SJCRH30 (cell line): Measurements from ENCODE around the gene ADAMTSL5. TPM values are rescaled to one million over a fixed set of nuclear protein-coding genes. Genes with fewer than 3 reads are reported as not detected.

Experiments
- DNase-seq, 2 experiments: peaks; one replicate each; pipeline ENCODE4 v3.0.0-alpha.2; 2015 to 2020
- H3K27ac ChIP-seq: fragments of 250-450 bp; sonication (Bioruptor Pico); 2 replicates; pipeline ENCODE4 v1.5.1; 2020; ENCODE audit warnings: mild to moderate bottlenecking, moderate library complexity
- H3K27me3 ChIP-seq: fragments of 250-450 bp; sonication (Bioruptor Pico); 2 replicates; pipeline ENCODE4 v1.5.1; 2020; ENCODE audit warnings: mild to moderate bottlenecking, moderate library complexity
- H3K36me3 ChIP-seq: fragments of 250-450 bp; sonication (Bioruptor Pico); 2 replicates; pipeline ENCODE4 v1.5.1; 2020; ENCODE audit warnings: mild to moderate bottlenecking, moderate library complexity
- H3K4me1 ChIP-seq: fragments of 250-450 bp; sonication (Bioruptor Pico); 2 replicates; pipeline ENCODE4 v1.5.1; 2020; ENCODE audit warnings: mild to moderate bottlenecking, moderate library complexity
- H3K4me3 ChIP-seq: fragments of 250-450 bp; sonication (Bioruptor Pico); 2 replicates; pipeline ENCODE4 v1.5.1; 2020; ENCODE audit warnings: mild to moderate bottlenecking, moderate library complexity
- H3K9me3 ChIP-seq: fragments of 250-450 bp; sonication (Bioruptor Pico); replicated peaks from 2 replicates; pipeline ENCODE4 v1.5.1; 2020; ENCODE audit warnings: mild to moderate bottlenecking, moderate library complexity
- total RNA-seq: library from RNA; depleted of rRNA; stranded (reverse); fragments of >200 nt; shearing (Covaris generic); gene quantifications from 2 replicates; pipeline ENCODE4 v1.2.3, GENCODE V29; 2014

Gene ADAMTSL5
- total RNA-seq, 1 experiment from 2014 or later: 0.77 TPM

DNA sequence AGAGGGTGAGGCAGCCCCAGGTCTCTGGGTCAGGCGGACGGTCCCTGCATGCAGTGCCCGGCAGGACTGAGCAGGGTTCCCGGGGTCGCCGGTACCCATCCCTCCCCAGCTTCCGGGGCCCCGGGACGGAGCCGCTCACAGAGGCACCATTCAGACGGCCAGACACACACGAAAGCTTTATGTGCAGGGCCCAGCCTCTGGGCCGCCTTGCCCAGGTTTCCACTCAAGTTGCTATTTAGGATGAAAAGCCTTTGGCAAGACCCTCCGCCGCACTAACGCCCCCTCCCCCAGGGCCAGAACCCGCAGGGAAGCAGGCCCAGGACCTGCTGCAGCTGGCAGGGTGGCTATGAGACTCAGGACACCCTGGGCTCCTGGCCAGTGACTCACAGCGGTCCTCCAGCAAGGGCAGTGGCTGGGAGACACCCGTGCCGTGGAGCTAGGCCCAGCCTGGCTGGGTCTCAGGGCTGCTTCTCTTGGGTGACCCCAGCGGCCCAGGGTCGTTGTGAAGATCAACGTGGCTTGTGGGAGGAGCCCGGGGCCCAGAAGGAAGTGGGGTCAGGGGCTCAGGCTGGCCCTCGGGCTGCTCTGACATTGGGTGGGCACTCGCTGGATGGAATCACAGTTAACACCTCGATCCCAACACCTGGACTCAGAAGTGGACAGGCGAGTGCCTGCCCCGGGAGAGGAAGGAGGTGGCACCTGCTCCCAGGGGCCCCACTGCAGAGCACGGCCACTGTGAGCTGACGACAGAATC lies 38.6 kb downstream of the ADAMTSL5 start:
- Histone ChIP-seq H3K36me3 (peaks cover 4% of the 10 kb centered on the region; the same call in 1 of the 2 replicates), H3K27ac (no peak overlapping the region), H3K27me3 (no peaks in the 10 kb centered on the region; the same call in 1 of the 2 replicates), H3K9me3 (no peaks in the 10 kb centered on the region), H3K4me1 (peaks cover 2% of the 10 kb centered on the region; the same call in 1 of the 2 replicates), H3K4me3 (no peak overlapping the region)
- no peak for DNase-seq

DNA sequence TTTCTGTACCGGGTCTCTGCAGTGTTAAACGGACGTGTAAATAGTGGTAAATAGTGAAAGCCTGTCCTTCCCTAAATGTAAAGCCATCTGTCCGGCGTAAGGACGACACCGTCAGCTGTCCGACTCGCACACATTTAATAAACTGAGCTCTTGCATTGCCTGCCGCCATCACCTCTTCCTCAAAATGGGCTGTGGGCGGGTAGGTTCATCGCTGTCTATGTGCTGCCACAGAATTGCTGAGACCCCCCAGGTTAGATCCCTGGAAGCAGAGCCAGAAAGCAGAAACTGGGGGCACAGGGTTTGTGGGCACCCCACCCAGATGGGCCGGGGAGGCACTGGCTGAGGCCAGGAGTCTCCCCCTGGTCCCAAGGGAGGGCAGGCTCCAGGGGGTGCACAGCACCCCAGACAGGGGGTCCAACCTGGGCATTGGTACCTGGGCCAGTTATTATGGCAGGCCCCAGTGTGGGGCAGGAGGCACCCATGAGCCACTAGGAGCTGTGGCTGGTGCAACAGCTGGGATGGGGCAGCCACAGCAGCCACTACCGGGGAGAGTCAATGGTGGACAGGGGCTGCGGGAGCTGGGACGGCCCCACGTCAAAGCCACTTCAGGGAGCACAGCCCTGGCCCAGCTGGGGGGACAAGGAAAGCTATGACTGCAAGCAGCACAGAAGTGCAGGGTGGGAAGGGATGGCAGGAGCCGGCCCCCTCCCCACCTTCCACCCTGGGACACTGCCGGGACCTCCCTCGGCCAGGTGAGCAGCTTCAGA lies 39.6 kb downstream of the ADAMTSL5 start:
- H3K4me1 ChIP-seq: peaks cover 2% of the 10 kb centered on the region; the same call in 1 of the 2 replicates
- peaks cover 4% of the 10 kb centered on the region; the same call in 1 of the 2 replicates for H3K36me3 ChIP-seq
- no peak overlapping the region for H3K4me3 ChIP-seq
- H3K9me3 ChIP-seq: no peaks in the 10 kb centered on the region
- no peak overlapping the region for H3K27ac ChIP-seq
- no peaks in the 10 kb centered on the region; the same call in 1 of the 2 replicates for H3K27me3 ChIP-seq
- no peak for DNase-seq

GRCh38 chr19:1472231-1473084 lies 40.4 kb downstream of the ADAMTSL5 start:
- no peaks in the 10 kb centered on the region; the same call in 1 of the 2 replicates for H3K27me3 ChIP-seq
- peaks cover 2% of the 10 kb centered on the region; the same call in 1 of the 2 replicates for H3K4me1 ChIP-seq
- peaks cover 2% of the 10 kb centered on the region; the same call in 1 of the 2 replicates for H3K36me3 ChIP-seq
- H3K4me3 ChIP-seq: no peak overlapping the region
- no peaks in the 10 kb centered on the region for H3K9me3 ChIP-seq
- DNase-seq: no peak
- H3K27ac ChIP-seq: no peak overlapping the region

DNA sequence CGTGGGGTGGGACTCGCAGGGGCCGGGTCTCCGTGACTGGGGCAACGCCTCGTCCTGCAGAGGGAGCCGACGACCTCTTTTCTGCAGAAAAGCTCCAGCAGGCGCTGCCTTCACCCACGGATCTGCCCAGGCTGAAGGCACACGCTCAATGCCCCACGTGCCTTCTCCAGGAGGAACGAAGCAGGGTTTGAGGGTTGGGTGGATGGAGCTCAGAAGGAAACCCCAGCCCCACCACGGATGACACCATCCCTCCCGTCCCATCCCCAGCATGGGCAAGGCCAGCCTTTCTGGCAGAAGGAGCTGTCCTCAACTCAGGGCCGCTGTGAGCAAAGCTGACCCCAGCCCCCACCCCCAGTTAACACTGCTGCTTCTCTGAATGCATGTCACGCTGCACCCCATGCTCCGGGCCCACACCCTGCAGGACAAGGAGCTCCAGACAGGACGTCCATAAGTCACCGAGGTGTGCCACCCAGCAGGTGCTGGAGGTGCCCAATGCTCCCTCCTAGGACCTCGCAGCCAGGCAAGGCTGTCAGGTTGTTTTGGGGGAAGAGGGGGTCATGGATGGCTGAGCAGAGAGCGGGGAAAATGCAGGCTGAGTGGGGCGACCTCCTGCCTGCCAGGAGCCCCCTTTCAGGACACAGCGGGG lies 41.2 kb downstream of the ADAMTSL5 start:
- Histone ChIP-seq H3K9me3 (no peaks in the 10 kb centered on the region), H3K4me3 (no peak overlapping the region), H3K27ac (no peak overlapping the region), H3K4me1 (peaks cover 2% of the 10 kb centered on the region; the same call in 1 of the 2 replicates), H3K27me3 (no peaks in the 10 kb centered on the region; the same call in 1 of the 2 replicates), H3K36me3 (no peaks in the 10 kb centered on the region)
- DNase-seq: no peak

DNA sequence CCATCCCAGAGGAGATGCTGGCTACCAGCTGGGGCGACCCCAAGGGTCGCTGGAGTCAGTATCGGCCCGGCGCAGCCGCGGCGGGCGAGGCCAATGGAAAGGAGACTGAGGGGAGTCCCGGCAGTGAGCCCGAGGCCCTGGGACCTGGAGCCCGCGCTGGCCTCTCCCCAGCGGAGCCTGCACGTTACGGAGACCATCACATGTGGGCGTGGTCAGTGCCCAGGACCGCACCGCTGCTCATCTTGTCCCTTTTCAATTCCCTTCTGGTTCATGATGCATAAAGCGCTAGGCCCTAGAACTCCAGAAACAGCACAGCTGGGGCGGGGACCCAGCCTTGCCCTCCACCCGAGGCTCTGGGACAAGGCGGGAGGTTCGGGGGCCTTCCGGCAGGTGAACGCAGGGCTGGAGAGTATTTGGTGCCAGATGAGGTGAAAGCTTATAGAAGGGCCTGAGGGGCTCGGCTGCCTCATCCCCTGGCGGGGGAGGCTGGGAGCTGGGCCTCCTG lies 41.8 kb downstream of the ADAMTSL5 start:
- no peak overlapping the region for H3K27ac ChIP-seq
- no peaks in the 10 kb centered on the region; the same call in 1 of the 2 replicates for H3K27me3 ChIP-seq
- H3K4me3 ChIP-seq: peak overlapping the region; percentile 57
- H3K9me3 ChIP-seq: no peaks in the 10 kb centered on the region
- peaks cover 2% of the 10 kb centered on the region; the same call in 1 of the 2 replicates for H3K4me1 ChIP-seq
- DNase-seq: peak; percentile 71 to 77
- H3K36me3 ChIP-seq: no peaks in the 10 kb centered on the region

GRCh38 chr19:1470305-1471009 lies 42.4 kb downstream of the ADAMTSL5 start:
- peak; percentile 75 to 76 for DNase-seq
- H3K4me1 ChIP-seq: peaks cover 2% of the 10 kb centered on the region; the same call in 1 of the 2 replicates
- peak overlapping the region; percentile 57 for H3K4me3 ChIP-seq
- no peaks in the 10 kb centered on the region for H3K9me3 ChIP-seq
- no peaks in the 10 kb centered on the region for H3K36me3 ChIP-seq
- H3K27ac ChIP-seq: no peak overlapping the region
- no peaks in the 10 kb centered on the region; the same call in 1 of the 2 replicates for H3K27me3 ChIP-seq

- no peak overlapping the region for H3K27ac ChIP-seq
- H3K4me1 ChIP-seq: peaks cover 2% of the 10 kb centered on the region; the same call in 1 of the 2 replicates
- no peaks in the 10 kb centered on the region for H3K36me3 ChIP-seq
- no peaks in the 10 kb centered on the region for H3K9me3 ChIP-seq
- peak overlapping the region; percentile 57 for H3K4me3 ChIP-seq
- DNase-seq: no peak
- H3K27me3 ChIP-seq: no peaks in the 10 kb centered on the region; the same call in 1 of the 2 replicates
These were observed 42.8 kb downstream of the ADAMTSL5 start for GRCh38 chr19:1470055-1470304.

- peaks cover 2% of the 10 kb centered on the region; the same call in 1 of the 2 replicates for H3K4me1 ChIP-seq
- H3K4me3 ChIP-seq: peak overlapping the region; percentile 57
- H3K36me3 ChIP-seq: no peaks in the 10 kb centered on the region
- DNase-seq: no peak
- H3K9me3 ChIP-seq: no peaks in the 10 kb centered on the region
- no peak overlapping the region for H3K27ac ChIP-seq
- H3K27me3 ChIP-seq: no peaks in the 10 kb centered on the region; the same call in 1 of the 2 replicates
These were observed 43.4 kb downstream of the ADAMTSL5 start for GRCh38 chr19:1469255-1470054.

- H3K4me3 ChIP-seq: no peak overlapping the region
- no peak overlapping the region for H3K27ac ChIP-seq
- peaks cover 2% of the 10 kb centered on the region; the same call in 1 of the 2 replicates for H3K4me1 ChIP-seq
- H3K36me3 ChIP-seq: no peaks in the 10 kb centered on the region
- no peak for DNase-seq
- H3K9me3 ChIP-seq: no peaks in the 10 kb centered on the region
- H3K27me3 ChIP-seq: no peaks in the 10 kb centered on the region; the same call in 1 of the 2 replicates
These were observed 44.0 kb downstream of the ADAMTSL5 start for GRCh38 chr19:1468821-1469254.

DNA sequence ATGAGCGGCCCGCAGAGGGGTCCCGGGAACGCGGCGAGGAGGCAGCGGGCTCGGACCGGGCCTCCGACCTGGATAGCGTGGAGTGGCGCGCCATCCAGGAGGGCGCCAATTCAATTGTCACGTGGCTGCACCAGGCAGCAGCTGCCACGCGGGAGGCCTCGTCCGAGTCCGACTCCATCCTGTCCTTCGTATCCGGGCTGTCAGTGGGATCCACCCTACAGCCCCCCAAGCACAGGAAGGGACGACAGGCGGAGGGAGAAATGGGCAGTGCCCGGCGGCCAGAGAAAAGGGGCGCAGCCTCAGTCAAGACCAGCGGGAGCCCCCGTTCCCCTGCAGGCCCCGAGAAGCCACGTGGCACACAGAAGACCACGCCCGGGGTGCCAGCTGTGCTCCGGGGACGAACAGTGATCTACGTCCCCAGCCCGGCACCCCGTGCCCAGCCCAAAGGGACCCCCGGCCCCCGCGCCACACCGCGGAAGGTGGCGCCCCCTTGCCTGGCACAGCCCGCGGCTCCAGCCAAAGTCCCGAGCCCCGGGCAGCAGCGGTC lies 44.5 kb downstream of the ADAMTSL5 start:
- no peaks in the 10 kb centered on the region for H3K36me3 ChIP-seq
- H3K4me3 ChIP-seq: no peak overlapping the region
- H3K4me1 ChIP-seq: peaks cover 2% of the 10 kb centered on the region; the same call in 1 of the 2 replicates
- H3K27ac ChIP-seq: no peak overlapping the region
- H3K27me3 ChIP-seq: no peaks in the 10 kb centered on the region; the same call in 1 of the 2 replicates
- H3K9me3 ChIP-seq: no peaks in the 10 kb centered on the region
- no peak for DNase-seq

- Histone ChIP-seq H3K27me3 (no peaks in the 10 kb centered on the region; the same call in 1 of the 2 replicates), H3K36me3 (no peaks in the 10 kb centered on the region), H3K4me1 (peaks cover 2% of the 10 kb centered on the region; the same call in 1 of the 2 replicates), H3K4me3 (no peak overlapping the region), H3K9me3 (no peaks in the 10 kb centered on the region), H3K27ac (no peak overlapping the region)
- no peak for DNase-seq
These were observed 45.1 kb downstream of the ADAMTSL5 start for GRCh38 chr19:1467490-1468273.

DNA sequence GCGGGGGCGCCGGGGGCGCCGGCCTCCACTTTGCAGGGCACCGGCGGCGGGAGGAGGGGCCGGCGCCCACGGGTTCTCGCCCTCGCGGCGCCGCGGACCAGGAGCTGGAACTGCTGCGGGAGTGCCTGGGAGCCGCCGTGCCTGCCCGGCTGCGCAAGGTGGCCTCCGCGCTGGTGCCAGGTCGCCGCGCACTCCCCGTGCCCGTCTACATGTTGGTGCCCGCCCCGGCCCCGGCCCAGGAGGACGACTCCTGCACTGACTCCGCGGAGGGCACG lies 45.7 kb downstream of the ADAMTSL5 start:
- Histone ChIP-seq H3K9me3 (no peaks in the 10 kb centered on the region), H3K27me3 (no peaks in the 10 kb centered on the region; the same call in 1 of the 2 replicates), H3K36me3 (no peaks in the 10 kb centered on the region), H3K4me3 (no peak overlapping the region), H3K4me1 (peaks cover 2% of the 10 kb centered on the region; the same call in 1 of the 2 replicates), H3K27ac (no peak overlapping the region)
- DNase-seq: no peak
